AG09319 (cell line): Measurements from ENCODE around the gene CYP4F2.
"Not testable (repeated sequence)": the region's sequence is repeated elsewhere in the genome, so short reads cannot be mapped to it uniquely, and the experiment has no call there.

Experiments
- DNase-seq: peaks from one replicate; pipeline ENCODE4 v3.0.0-alpha.2; 2010; ENCODE audit warnings: low read depth; ENCODE audit errors: extremely low read depth
- TF ChIP-seq, protein P1 (sequence below): IDR thresholded peaks from 2 replicates; pipeline ENCODE4 v1.5.1; 2011; ENCODE audit warnings: low read depth, mild to moderate bottlenecking, inconsistent platforms, low read length, moderate library complexity

Gene CYP4F2

DNA sequence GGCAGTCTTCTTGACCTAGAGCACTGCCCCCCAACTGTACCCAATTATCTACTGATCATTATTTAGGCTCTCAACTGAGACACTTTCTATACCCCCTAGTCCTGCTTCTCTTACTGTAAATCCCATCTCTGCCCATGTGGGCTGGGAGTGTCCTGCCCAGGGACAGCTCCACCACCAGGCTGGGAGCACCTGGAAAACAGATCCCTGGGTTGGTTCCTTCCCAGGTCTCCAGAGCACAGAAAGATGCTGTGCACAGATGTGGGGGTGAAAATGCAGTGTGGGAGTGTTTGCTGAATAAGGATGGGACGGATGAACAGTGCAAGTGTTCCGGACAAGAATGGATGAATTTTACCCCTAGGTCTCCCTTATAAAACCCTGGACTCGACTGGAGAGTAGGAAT is 12.7 kb downstream of the CYP4F2 start:
- TF ChIP-seq, protein P1, sequence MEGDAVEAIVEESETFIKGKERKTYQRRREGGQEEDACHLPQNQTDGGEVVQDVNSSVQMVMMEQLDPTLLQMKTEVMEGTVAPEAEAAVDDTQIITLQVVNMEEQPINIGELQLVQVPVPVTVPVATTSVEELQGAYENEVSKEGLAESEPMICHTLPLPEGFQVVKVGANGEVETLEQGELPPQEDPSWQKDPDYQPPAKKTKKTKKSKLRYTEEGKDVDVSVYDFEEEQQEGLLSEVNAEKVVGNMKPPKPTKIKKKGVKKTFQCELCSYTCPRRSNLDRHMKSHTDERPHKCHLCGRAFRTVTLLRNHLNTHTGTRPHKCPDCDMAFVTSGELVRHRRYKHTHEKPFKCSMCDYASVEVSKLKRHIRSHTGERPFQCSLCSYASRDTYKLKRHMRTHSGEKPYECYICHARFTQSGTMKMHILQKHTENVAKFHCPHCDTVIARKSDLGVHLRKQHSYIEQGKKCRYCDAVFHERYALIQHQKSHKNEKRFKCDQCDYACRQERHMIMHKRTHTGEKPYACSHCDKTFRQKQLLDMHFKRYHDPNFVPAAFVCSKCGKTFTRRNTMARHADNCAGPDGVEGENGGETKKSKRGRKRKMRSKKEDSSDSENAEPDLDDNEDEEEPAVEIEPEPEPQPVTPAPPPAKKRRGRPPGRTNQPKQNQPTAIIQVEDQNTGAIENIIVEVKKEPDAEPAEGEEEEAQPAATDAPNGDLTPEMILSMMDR, result no peak

DNA sequence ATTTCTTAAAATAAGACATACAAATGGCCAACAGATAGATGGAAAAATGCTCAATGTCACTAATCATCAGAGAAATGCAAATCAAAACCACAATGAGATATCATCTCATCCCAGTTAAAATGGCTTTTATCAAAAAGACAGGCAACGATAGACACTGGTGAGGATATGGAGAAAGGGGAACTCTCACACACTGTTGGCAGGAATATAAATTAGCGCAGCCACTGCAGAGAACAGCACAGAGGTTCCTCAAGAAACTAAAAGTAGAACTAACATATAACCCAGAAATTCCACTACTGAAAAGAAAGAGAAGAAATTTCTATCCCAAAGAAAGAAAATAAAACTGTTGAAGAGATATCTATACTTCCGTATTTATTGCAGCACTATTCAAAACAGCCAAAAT is 14.5 kb downstream of the CYP4F2 start:
- DNase-seq, result not testable (repeated sequence)

More for the DNA sequence above, 12.7 kb downstream of the CYP4F2 start:
- DNase-seq, result no peak

DNA sequence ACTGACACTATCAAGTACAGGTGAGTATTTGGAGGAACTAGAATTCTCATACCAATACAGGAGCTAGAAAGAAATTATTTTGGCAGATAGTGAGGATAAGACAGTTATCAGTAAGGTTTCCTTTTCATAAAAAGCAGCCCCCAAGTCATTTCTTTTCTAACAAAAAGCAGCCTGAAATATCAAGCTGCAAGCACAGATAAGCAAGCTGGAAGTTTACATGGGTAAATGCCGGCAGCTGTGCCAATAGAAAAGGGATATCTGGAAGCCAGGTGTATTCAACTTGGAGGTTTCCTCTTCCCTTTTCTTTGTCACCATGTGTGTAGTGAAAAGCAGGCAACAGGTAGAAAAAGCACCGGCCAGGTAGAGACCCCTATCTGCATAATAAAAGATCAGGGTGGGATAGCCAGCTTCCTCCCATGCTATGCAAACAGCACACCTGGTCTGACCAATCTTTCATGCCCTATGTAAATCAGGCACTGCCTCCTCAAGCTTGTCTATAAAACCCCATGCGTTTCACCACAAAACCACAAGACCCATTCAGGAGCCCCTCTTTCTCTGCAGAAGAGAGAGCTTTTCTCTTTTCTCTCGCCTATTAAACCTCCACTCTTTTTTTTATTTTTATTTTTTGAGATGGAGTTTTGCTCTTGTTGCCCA is 22.9 kb downstream of the CYP4F2 start:
- no peak for DNase-seq
- TF ChIP-seq, protein P1, result no peak

DNA sequence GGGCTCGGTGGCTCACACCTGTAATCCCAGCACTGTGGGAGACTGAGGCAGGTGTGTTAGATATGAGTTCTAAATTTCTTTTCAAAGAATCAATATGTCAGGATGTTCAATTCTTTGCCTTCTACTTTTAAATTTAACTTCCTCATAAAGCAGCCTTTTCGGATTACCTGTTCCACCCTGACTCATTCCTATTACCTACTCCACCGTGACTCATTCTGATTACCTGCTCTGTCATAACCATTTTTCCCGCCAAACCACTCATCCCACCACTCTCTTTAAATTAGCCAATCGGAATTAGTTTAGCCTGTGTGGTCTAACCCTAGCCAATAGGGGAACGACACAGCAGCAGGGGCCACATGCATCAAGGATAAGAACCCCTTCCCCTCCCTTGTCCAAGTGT is 24.1 kb downstream of the CYP4F2 start:
- DNase-seq, result not testable (repeated sequence)

DNA sequence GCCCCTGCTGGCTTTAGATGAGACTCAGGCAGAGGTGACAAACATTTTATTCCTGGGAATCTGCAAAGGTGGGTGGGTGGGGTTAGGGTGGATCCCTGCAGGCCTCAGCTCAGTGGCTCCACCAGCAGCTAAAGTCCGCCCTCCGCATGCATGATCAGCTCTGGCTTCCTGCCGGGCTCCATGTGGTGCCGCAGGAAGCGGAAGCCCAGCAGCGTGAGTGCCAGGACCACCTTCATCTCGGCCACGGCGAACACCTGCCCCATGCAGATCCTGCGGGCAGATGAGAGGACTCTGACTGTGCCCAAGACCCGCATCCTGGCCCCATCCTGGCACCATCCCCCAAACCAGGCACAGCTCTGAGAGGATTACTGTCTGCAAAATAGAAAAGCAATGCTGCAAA is 26.3 kb downstream of the CYP4F2 start:
- TF ChIP-seq, protein P1, result no peak
- DNase-seq, result no peak

DNA sequence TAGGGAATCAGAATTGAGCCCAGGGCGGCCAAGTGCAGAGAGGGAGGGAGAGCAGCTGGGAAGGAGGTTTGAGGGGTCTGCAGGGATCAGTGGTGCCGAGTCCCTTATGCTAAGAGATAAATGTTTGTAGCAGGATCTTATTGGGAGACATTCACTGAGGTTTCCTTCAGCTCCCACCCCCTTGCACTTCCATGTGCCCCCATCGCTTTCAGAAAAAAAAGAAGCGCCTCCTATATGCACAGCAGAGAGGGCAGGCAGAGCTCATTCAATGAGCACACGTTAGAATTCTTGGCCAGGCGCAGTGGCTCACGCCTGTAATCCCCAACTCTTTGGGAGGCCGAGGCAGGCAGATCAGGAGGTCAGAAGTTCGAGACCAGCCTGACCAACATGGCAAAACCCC is 28.0 kb downstream of the CYP4F2 start:
- TF ChIP-seq, protein P1, result no peak
- DNase-seq, result no peak

DNA sequence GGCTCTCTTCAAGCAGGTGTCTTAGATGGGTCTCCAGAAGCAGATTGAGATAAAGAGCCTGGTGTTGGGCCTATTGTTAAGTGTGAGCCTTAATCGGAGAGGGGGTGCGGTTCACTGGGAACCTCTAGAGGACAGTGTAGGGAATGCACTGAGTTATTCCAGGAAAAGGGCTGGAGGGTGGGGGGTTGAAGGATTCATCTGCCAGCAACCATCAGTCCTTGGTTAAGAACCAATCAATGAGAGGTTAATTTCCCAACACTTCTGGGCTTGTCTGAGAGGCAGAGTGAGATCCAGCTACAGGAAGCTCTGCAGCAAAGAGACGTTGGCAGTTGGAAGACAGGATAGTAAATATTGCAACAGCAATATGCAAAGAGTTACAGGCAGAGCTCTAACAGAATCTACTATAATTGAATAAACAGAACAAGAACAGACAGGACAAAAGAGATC is 28.7 kb downstream of the CYP4F2 start:
- TF ChIP-seq, protein P1, result peak; percentile 45
- no peak for DNase-seq

DNA sequence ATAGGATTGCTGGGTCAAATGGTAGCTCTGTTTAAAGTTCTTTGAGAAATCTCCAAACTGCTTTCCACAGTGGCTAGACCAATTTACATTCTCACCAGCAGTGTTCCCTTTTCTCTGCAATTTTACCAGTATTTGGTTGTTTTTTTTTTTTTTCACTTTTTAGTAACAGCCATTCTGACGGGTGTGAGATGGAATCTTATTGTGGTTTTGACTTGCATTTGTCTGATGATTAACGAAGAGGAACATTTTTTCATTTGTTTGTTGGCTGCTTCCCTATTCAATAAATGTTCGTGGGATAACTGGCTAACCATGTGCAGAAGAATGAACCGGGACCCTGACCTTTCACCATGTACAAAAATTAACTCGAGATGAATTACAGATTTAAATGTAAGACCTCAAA is 31.2 kb downstream of the CYP4F2 start:
- no peak for DNase-seq
- TF ChIP-seq, protein P1, result no peak
